Measurements from ENCODE around the gene CADPS.

- TF ChIP-seq ZC3H4 (CRISPR knock-in tag; IDR thresholded peaks at IDR 0.05; ENCODE audit: borderline replicate concordance): no peak
- no peak for TF ChIP-seq SMAD3 (CRISPR knock-in tag; conservative IDR thresholded peaks at IDR 0.05)
- no peak for TF ChIP-seq REST (IDR thresholded peaks at IDR 0.05; ENCODE audit: borderline replicate concordance)
- no peak for TF ChIP-seq REST (CRISPR knock-in tag; IDR thresholded peaks at IDR 0.05; ENCODE audit: low read depth)
- no peak for TF ChIP-seq ZBTB49 (CRISPR knock-in tag; IDR thresholded peaks at IDR 0.05; ENCODE audit: borderline replicate concordance)
- TF ChIP-seq SMC3 (conservative IDR thresholded peaks at IDR 0.05; ENCODE audit: insufficient read depth, low read depth, low read length): no peak
- TF ChIP-seq IRF2 (CRISPR knock-in tag; IDR thresholded peaks at IDR 0.05): no peak
- TF ChIP-seq, protein P1, sequence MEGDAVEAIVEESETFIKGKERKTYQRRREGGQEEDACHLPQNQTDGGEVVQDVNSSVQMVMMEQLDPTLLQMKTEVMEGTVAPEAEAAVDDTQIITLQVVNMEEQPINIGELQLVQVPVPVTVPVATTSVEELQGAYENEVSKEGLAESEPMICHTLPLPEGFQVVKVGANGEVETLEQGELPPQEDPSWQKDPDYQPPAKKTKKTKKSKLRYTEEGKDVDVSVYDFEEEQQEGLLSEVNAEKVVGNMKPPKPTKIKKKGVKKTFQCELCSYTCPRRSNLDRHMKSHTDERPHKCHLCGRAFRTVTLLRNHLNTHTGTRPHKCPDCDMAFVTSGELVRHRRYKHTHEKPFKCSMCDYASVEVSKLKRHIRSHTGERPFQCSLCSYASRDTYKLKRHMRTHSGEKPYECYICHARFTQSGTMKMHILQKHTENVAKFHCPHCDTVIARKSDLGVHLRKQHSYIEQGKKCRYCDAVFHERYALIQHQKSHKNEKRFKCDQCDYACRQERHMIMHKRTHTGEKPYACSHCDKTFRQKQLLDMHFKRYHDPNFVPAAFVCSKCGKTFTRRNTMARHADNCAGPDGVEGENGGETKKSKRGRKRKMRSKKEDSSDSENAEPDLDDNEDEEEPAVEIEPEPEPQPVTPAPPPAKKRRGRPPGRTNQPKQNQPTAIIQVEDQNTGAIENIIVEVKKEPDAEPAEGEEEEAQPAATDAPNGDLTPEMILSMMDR (IDR thresholded peaks at IDR 0.05 in 2 of 3, conservative IDR thresholded peaks at IDR 0.05 in 1 of 3; ENCODE audit: insufficient read depth in 2 of 3, low read depth in 1 of 3, low read length in 3 of 3): no peak
- no peak for TF ChIP-seq KLF6 (CRISPR knock-in tag; IDR thresholded peaks at IDR 0.05; ENCODE audit: borderline replicate concordance)
These were observed 340.9 kb downstream of the CADPS start for GRCh38 chr3:62534326-62534725.

All from K562 (cell line).